ENCODE results near the gene CEP104.

The CEP104 gene

GRCh38 chr1:3776231-3776961 lies 80.6 kb downstream of the CEP104 start:
- no peak for DNase-seq

- peak; percentile 65 for DNase-seq
Observed at GRCh38 chr1:3775490-3776230, 81.4 kb downstream of the CEP104 start.

GRCh38 chr1:3774946-3775489 lies 82.0 kb downstream of the CEP104 start:
- no peak for DNase-seq

- DNase-seq = no peak
Observed at GRCh38 chr1:3774276-3774945, 82.6 kb downstream of the CEP104 start.

- DNase-seq = no peak
Observed at GRCh38 chr1:3773572-3774275, 83.3 kb downstream of the CEP104 start.

DNA sequence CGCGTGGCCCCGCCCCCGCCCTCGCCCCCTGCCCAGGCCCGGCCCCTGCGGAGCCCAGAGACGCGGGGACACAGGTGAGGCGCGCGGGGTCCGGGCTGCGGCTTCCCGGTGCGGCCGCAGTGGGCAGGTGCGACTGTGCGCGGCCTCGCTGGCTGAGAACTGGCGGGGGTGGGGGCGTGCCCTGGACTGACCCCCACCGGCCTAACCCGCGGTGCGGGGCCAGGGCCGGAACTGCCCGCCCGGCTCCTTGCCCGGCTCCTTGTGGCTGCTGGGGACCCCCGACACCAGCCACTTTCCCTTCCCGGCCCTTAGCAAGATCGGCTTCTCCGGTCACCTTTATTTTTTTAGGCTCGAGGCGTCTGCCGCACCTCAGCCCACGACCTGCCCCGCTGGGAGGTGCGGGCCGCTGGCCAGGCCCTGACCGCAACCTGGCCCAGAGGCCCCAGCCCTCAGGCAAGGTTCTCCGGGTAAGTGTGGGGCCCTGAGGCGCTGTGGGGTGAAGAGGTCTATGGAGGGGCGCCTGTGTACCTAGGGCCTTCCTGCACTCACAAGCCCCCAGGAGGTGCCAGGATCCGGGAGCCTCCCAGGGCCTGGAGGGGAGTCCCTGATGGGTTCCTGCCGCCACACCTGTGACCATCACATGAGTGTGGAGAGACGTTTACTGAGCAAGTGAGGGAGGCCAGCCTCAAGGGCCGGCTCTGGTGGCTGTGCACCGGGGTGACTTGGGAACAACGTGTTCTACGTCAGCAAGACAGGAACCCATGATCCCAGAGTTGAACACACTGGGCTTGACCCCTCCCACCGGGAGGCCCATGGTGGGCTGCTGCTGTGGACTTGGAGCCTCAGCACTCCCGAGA lies 84.1 kb downstream of the CEP104 start, which contains the start of gene SMIM1:
Gene SMIM1 (plus strand): TSS at position 35 of the 857 bp plus-strand sequence. CDS start 2,625 bp downstream, outside the sequence.
- DNase-seq = no peak

- DNase-seq = peak; percentile 97
Observed at GRCh38 chr1:3772027-3772714, 84.8 kb downstream of the CEP104 start.

GRCh38 chr1:3771108-3772026 lies 85.6 kb downstream of the CEP104 start:
- no peak for DNase-seq

DNA sequence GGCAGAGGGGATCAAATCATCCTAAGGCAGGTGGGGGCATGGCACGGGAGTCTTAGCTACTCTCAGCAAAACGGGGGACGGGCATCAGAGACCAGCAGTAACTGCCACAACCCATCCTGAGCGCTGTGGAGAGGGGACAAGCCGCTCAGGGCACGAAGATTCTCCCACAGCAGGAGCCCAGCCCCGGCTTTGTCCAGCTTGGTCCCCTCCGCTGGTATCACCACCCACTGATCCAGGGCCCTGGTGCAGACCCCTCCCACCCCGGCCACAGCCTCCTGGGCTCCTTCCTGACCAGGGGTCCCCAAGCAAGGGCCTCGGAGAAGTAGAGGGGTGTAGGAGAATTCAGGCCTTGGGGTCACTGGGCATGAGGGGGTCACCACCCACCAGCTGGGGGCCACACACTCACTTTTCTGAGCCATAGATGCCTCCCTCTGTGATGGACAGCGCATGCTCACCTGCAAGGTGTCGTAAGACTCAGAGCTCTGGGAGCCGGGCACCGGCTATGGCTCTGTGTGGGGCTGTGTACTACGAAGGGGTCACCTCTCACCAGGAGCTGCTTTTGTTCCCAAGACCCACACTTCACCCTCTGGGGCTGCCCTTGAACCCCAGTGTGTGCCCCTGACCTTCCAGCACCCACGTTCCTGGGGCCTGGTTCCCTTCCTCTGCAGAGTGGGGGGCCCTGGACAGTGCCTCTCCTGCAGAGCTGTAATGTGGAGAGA lies 86.8 kb downstream of the CEP104 start:
- DNase-seq = no peak

DNA sequence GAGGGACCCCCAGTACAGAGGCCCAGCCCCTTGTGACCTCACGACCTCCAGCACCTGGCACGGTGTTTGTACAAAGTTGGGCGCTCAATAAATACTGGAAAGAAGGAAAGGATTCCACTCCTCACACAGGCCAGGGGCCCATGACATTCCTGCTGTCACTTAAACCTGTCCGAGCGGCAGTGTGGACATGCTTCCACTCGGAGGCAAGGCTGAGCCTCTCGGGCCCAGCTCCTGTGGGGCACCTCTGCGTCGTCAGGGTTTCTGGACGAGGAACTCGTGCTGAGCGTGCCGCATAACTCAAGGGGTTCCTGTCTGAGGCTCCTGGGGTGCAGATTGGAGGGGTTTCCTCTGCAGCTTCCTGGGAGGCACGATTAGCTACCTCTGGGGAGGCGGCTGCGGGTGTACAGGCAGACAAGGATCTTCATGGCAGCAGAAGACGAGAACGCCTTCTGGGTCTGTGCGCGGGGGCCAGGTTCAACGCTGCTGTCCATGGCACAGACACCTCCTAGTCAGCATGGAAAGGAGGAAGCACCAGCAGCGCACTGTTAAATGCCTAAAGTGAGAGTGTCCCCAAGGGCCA lies 88.1 kb downstream of the CEP104 start:
- no peak for DNase-seq

DNA sequence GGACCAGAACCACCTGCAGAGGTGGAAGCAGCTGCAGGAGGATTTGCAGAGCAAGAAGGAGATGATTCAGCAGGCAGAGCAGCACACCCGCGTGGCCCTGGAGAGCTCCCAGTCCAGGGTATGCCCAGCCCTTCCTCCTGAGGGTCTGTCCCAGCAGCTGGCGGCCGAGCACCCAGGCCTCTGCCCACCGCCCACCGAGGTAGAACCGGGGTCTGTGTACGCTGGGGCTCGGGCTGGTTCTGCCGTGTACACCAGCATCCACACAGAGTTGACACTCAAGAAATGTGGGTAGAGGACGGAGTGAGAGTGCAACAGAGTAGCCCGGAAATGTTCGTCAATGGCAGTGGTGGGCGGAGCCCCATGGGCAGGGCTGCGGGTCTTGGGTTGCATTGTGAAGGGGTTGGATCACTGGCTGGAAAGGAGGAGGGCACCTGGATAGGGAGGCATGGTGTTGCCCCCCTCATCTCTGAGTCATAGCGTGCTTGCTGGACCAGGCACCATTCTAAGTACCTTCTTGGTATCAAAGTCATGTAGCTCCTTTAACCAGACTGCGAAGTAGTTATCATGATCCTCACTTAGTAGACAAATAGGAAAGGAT lies 89.6 kb downstream of the CEP104 start:
- no peak for DNase-seq

DNA sequence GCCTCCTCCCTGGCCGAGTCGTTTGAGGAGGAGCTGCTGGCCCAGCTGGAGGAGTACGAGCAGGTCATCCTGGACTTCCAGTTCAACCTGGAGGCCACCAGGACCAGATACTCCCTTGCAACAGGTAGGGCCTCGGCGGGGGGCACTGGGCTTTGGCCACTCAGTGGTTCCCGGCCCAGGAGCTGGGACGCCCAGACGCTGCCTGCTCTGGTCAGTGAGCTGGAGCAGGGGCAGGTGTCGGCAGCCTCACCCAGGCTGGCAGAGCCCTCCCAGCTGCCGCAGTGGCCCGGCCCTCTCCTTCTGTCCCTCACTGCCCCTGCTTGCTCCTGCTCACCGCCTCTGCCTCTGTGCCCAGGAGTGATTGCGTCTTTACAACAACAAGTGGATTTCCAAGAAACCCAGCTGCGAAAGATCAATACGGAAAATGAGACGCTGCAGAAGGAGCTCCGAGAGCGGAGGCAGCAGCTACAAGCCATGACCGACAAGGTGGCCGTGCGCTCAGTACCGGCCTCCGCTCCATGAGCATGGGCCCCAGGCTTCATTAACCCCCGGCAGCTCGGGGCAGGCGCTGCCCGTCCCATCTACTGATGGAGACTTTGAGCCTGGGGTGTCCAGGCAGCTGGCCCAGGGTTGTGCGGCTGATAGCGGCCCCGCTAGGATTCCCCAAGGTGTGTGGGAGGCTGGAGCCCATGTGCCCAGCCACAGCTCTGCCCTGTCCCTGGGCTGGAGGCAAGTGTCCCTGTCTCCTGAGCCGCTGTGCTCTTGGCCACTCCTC lies 93.5 kb downstream of the CEP104 start:
- no peak for DNase-seq

DNA sequence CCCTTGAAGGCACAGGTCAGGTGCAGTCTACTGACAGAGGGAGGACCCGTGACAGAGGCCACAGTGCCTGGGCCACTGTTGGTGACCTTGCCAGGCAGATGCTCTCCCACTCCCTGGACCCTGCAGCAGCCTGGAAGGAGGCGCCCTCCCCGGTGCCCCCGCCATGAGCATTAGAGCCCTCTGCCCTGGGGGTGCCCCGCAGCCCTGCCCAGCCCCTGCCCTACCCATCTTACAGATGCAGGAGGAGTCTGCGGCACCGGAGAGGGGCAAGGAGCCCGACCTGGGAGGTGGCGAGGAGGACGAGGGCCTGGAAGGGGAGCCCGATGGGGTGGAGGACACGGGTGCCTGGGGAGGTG lies 94.2 kb downstream of the CEP104 start:
- no peak for DNase-seq

GRCh38 chr1:3762151-3762872 lies 94.7 kb downstream of the CEP104 start:
- no peak for DNase-seq

Data from CD4-positive, alpha-beta T cell treated with Interleukin-6 for 4 hours (primary cell).